SU-DHL-6 (cell line): Measurements from ENCODE around the gene NAT14.

Experiments
- CTCF ChIP-seq: fragments of 200-600 bp; sonication (generic); IDR thresholded peaks from one replicate; pipeline ENCODE4 v1.5.1; 2017; ENCODE audit warnings: antibody characterized with exemption, mild to moderate bottlenecking, low read length, moderate library complexity; ENCODE audit not compliant: insufficient read depth, poor library complexity, severe bottlenecking
- EZH2phosphoT487 ChIP-seq: fragments of 200-600 bp; sonication (generic), shearing (Covaris generic); conservative IDR thresholded peaks from 2 replicates; pipeline ENCODE4 v1.6.1; 2018; ENCODE audit warnings: mild to moderate bottlenecking, antibody characterized with exemption, low read length, moderate library complexity, mixed read lengths

- TF ChIP-seq CTCF (no peak), EZH2phosphoT487 (no peak)
Measured at GRCh38 chr19:55456347-55456746, 28.6 kb upstream of the NAT14 start.
